22Rv1 (cell line): ENCODE data around the gene CD300A.

Experiments
- CTCF ChIP-seq: fragments of 450-650 bp; IDR thresholded peaks from 2 replicates; pipeline ENCODE4 v1.5.1; 2017; ENCODE audit warnings: mild to moderate bottlenecking
- ZFX ChIP-seq: fragments of 450-650 bp; IDR thresholded peaks from 2 replicates; pipeline ENCODE4 v1.6.1; 2017; ENCODE audit warnings: antibody characterized with exemption, borderline replicate concordance

- TF ChIP-seq CTCF (no peak), ZFX (no peak)
Observed at GRCh38 chr17:74433421-74434121, 32.9 kb upstream of the CD300A start.
